GM18519 (cell line): ENCODE measurements around the gene PEPD.

Experiments
- ATAC-seq: cut with Tn5 transposase; IDR thresholded peaks from one replicate; pipeline ENCODE4 v1.9.1; 2021; ENCODE audit warnings: mild to moderate bottlenecking, moderate library complexity; ENCODE audit not compliant: unreplicated experiment, low FRiP score

PEPD gene

GRCh38 chr19:33513424-33513823 is 8.2 kb downstream of the PEPD start:
- no peak for ATAC-seq

GRCh38 chr19:33512580-33513137 is 8.9 kb downstream of the PEPD start:
- no peak for ATAC-seq

GRCh38 chr19:33512021-33512420 is 9.6 kb downstream of the PEPD start:
- ATAC-seq, result no peak

GRCh38 chr19:33511346-33511745 is 10.2 kb downstream of the PEPD start:
- no peak for ATAC-seq

GRCh38 chr19:33510462-33511194 is 11.0 kb downstream of the PEPD start:
- no peak for ATAC-seq

- no peak for ATAC-seq
Measured at GRCh38 chr19:33509774-33510173, 11.8 kb downstream of the PEPD start.

GRCh38 chr19:33508941-33509614 is 12.5 kb downstream of the PEPD start:
- ATAC-seq, result no peak

GRCh38 chr19:33508431-33508830 is 13.2 kb downstream of the PEPD start:
- ATAC-seq, result no peak

GRCh38 chr19:33508009-33508408 is 13.6 kb downstream of the PEPD start:
- ATAC-seq, result no peak

GRCh38 chr19:33507021-33507956 is 14.3 kb downstream of the PEPD start:
- ATAC-seq, result no peak

GRCh38 chr19:33506498-33506897 is 15.1 kb downstream of the PEPD start:
- ATAC-seq, result no peak

- no peak for ATAC-seq
Measured at GRCh38 chr19:33505823-33506222, 15.8 kb downstream of the PEPD start.

GRCh38 chr19:33505148-33505547 is 16.4 kb downstream of the PEPD start:
- no peak for ATAC-seq

- ATAC-seq, result no peak
Measured at GRCh38 chr19:33504058-33504444, 17.5 kb downstream of the PEPD start.

GRCh38 chr19:33503433-33504057 is 18.0 kb downstream of the PEPD start:
- no peak for ATAC-seq

- no peak for ATAC-seq
Measured at GRCh38 chr19:33503030-33503429, 18.6 kb downstream of the PEPD start.

- no peak for ATAC-seq
Measured at GRCh38 chr19:33502521-33502920, 19.1 kb downstream of the PEPD start.

GRCh38 chr19:33501693-33502356 is 19.8 kb downstream of the PEPD start:
- no peak for ATAC-seq

GRCh38 chr19:33500991-33501390 is 20.6 kb downstream of the PEPD start:
- no peak for ATAC-seq

GRCh38 chr19:33500586-33500985 is 21.0 kb downstream of the PEPD start:
- no peak for ATAC-seq
